D341Med (cell line): Measurements from ENCODE around the gene CFAP77.
A peak's percentile ranks its signal among the peaks of the same experiment; 100 is the strongest.

Experiments used
- DNase-seq: peaks from one replicate; pipeline ENCODE4 v3.0.0; 2012; ENCODE audit warnings: low spot score

Gene CFAP77

GRCh38 chr9:132582786-132583583 is 173.0 kb downstream of the CFAP77 start:
- DNase-seq, result no peak

GRCh38 chr9:132583584-132584304 is 173.7 kb downstream of the CFAP77 start:
- no peak for DNase-seq

- DNase-seq, result no peak
These were observed 174.9 kb downstream of the CFAP77 start for GRCh38 chr9:132584601-132585560.

GRCh38 chr9:132585954-132586829 is 176.2 kb downstream of the CFAP77 start:
- no peak for DNase-seq

DNA sequence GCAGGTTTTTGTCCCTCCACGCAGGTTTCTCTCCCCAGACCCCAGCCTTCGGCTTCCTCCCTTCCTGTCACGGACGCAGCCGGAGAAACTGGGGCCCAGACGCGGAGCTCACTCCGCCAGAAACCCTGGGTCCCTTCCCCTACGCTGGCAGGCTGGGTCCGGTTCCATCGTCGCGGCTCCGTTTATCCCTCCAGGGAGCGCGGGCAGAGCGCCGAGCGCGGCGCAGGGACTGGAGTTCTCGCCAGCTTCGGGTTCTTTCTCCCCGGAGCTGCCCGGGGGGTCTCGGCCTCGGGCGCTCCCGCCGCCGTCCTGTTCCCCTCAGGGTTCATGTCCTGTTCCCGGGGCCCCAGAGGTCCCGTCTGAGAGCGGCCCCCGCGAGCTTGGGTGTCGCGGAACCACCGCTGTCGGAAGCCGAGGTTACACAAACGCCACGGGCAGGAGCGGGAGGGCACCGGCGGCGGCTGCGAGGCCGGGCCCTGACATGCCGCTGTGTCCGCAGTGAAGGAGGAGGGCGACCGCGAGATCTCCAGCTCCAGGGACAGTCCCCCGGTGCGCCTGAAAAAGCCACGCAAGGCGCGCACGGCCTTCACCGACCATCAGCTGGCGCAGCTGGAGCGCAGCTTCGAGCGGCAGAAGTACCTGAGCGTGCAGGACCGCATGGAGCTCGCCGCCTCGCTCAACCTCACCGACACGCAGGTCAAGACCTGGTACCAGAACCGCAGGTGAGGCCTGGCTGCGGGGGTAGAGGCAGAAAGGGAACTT is 177.0 kb downstream of the CFAP77 start:
- DNase-seq, result no peak

DNA sequence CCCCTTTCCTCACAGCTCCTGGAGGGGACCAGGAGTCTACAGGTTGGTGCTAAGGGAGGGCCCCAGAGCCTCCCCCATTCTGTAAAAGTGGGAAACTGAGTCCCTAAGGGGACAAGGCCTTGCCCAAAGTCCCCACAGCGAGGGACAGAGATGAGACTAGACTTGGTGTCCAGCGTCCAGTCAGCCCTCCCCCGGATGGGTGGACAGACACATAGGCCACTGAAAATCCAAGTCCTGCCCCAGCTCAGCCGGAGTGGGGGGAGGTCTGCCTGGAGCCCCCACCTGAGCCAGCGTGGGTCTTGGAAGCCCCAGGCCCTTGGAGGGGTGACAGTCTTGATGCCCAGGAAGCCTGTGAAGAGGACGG is 177.6 kb downstream of the CFAP77 start:
- DNase-seq, result no peak

DNA sequence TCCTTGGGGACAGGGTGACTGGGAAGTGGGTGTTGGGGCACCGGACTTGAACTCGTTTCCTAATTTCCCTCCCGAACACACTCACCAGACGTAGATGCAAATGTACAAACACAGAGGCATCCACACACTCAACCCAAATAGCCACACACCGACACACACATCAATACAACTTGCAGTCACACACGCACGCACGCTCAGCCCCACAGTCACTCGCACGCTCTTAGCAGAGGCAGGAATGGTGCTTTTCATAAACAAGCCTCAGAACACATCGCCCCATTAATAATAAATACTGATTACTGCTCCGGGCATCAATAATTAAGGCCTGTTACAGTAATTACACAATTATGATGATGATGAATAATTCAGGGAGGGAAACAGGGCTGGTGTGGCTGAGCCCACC is 178.1 kb downstream of the CFAP77 start:
- DNase-seq, result no peak

DNA sequence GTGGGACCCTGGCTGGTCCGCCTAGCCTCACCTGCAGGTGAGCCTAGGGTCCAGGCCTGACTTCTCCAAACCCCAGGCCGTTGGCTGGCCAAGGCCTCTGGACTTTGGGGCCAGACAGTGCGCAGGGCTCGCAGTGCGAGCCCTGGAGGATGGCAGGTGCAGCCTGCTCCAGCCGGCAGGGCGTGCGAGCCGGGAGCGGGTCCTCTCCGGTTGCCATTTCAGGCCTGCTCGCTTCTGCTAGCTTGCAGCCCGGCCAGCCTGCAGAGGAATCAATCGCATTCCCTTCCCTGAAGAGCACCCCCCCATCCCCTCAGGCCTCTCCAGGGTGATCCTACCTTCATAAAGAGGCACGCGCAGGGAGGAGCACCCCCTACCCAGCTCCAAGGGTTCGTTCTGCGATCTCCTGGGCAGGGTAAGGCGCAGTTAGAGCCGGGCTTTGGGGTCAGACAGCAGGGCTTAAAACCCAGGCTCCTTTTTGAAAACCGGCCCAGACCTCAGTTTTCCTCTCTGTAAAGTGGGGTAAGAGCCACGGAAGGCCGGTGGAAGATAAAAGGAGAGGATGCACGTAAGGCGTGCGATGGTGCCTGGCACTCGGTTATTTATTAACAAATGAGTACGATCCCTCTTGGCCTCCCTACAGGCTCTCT is 178.6 kb downstream of the CFAP77 start:
- DNase-seq, result no peak

DNA sequence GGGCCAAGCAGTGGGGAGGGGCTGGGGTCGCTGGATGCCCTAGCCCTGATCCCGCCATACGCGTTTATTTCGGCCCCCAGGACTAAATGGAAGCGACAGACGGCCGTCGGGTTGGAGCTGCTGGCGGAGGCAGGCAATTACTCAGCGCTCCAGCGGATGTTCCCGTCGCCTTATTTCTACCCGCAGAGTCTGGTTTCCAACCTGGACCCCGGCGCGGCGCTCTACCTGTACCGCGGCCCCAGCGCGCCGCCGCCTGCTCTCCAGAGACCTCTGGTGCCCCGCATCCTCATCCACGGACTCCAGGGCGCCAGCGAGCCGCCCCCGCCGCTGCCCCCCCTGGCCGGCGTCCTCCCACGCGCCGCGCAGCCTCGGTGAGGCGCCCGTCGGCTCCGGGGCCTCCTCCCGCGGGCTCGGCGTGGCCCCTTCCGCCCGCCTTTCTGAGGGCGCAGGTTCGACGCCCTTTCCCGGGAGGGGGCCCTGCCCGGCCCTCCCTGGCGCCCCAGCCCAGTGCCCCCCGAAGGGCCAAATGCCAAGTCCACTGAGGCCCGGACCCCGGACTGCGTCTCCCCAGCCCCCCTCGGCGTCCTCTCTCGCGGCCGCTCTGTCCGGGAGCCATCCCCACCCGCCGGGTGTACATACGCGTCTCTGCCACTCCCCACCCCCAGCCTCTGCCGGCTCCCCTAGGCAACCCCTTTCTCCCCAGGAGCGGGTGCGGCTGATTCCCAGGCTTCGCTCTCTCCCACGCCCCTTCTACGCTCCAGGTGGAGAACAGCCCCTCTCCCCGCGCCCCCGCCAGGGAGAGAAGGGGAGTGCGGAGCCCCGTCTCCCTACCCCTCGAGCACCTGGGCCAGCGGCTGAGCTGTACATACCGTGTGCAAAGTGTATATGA is 179.4 kb downstream of the CFAP77 start:
- DNase-seq, result peak; percentile 54

GRCh38 chr9:132590037-132590317 is 180.0 kb downstream of the CFAP77 start:
- DNase-seq, result no peak

- peak; percentile 59 for DNase-seq
These were observed 180.5 kb downstream of the CFAP77 start for GRCh38 chr9:132590318-132591182.

DNA sequence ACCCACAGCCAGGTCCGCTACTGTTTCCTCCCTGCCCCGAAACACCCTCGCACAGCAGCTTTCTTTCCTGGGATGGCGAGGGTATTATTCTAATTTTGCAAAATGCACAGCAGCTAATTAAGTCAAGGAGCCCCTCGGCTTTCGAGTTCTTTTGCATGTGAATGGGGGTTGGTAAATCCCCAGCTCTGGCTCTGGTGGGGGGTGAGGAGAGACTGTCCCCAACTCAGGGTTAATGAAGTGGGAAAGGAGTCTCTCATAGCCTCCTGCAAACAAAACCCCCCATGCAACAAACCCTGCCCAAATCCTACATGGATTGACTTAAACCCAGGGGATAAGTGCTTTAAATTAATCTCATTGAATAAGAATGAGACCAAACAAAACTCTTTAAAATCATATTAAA is 181.2 kb downstream of the CFAP77 start:
- peak; percentile 54 for DNase-seq

- no peak for DNase-seq
These were observed 181.8 kb downstream of the CFAP77 start for GRCh38 chr9:132591751-132592314.

DNA sequence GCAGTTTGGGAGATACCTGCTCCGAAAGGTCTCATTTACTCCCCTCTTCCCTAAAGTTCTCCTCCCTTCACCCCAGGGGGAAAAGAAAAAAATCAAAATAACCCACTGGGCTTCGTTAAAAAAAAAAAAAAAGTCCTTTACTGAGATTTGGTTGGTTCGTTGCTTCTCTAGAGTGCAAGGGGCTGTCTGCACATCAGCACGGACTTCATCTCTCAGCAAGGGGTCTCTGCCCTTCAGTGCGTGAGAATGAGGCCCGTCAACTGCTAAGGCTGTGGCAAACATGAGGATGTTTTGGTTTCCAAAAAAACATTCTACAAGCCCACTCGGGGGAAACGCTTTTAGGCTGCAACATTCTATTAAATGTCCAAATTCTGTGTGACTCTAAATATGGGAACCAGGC is 182.4 kb downstream of the CFAP77 start:
- DNase-seq, result no peak

- no peak for DNase-seq
These were observed 184.4 kb downstream of the CFAP77 start for GRCh38 chr9:132594412-132594811.

- DNase-seq, result no peak
These were observed 185.3 kb downstream of the CFAP77 start for GRCh38 chr9:132595319-132595718.

GRCh38 chr9:132596200-132596599 is 186.2 kb downstream of the CFAP77 start:
- DNase-seq, result no peak
